ENCODE results near the gene ISCU.

Gene ISCU

GRCh38 chr12:108605000-108605689 lies 42.7 kb downstream of the ISCU start:
- no peak overlapping the region for H3K4me2 ChIP-seq (ENCODE audit: low read length)
- no peak overlapping the region for H3K9ac ChIP-seq (ENCODE audit: low read length)
- no peaks in the 10 kb centered on the region for H3K36me3 ChIP-seq (replicated peaks; ENCODE audit: low read depth, low read length)
- H3K79me2 ChIP-seq (ENCODE audit: low read length) = no peaks in the 10 kb centered on the region
- no peak overlapping the region for H2AFZ ChIP-seq (ENCODE audit: low read depth, low read length)
- H3K4me1 ChIP-seq (ENCODE audit: low read length) = no peaks in the 10 kb centered on the region
- no peak overlapping the region for H3K27ac ChIP-seq (ENCODE audit: low read length)
- H3K9me3 ChIP-seq (ENCODE audit: insufficient read depth, low read length) = no peaks in the 10 kb centered on the region
- H3K4me3 ChIP-seq (ENCODE audit: low read length) = no peak overlapping the region
- H4K20me1 ChIP-seq (ENCODE audit: insufficient read depth, low read length) = no peaks in the 10 kb centered on the region
- TF ChIP-seq EZH2phosphoT487 (IDR thresholded peaks at IDR 0.05; ENCODE audit: low read depth) (no peak), CTCF (IDR thresholded peaks at IDR 0.05; ENCODE audit: low read depth, low read length) (no peak)
- peaks cover 12% of the 10 kb centered on the region for H3K27me3 ChIP-seq (ENCODE audit: low read depth, low read length)

GRCh38 chr12:108605690-108606406 lies 43.5 kb downstream of the ISCU start:
- Histone ChIP-seq H2AFZ (ENCODE audit: low read depth, low read length) (no peak overlapping the region), H3K27me3 (ENCODE audit: low read depth, low read length) (peaks cover 12% of the 10 kb centered on the region), H3K27ac (ENCODE audit: low read length) (no peak overlapping the region), H3K4me3 (ENCODE audit: low read length) (no peak overlapping the region), H3K9ac (ENCODE audit: low read length) (no peak overlapping the region), H3K4me2 (ENCODE audit: low read length) (no peak overlapping the region), H3K36me3 (replicated peaks; ENCODE audit: low read depth, low read length) (no peaks in the 10 kb centered on the region), H4K20me1 (ENCODE audit: insufficient read depth, low read length) (no peaks in the 10 kb centered on the region), H3K79me2 (ENCODE audit: low read length) (no peaks in the 10 kb centered on the region), H3K9me3 (ENCODE audit: insufficient read depth, low read length) (no peaks in the 10 kb centered on the region), H3K4me1 (ENCODE audit: low read length) (no peaks in the 10 kb centered on the region)
- TF ChIP-seq EZH2phosphoT487 (IDR thresholded peaks at IDR 0.05; ENCODE audit: low read depth) (no peak), CTCF (IDR thresholded peaks at IDR 0.05; ENCODE audit: low read depth, low read length) (no peak)

GRCh38 chr12:108606492-108606891 lies 44.1 kb downstream of the ISCU start:
- H3K4me3 ChIP-seq (ENCODE audit: low read length) = no peak overlapping the region
- no peak overlapping the region for H3K27ac ChIP-seq (ENCODE audit: low read length)
- H3K79me2 ChIP-seq (ENCODE audit: low read length) = no peaks in the 10 kb centered on the region
- peaks cover 12% of the 10 kb centered on the region for H3K27me3 ChIP-seq (ENCODE audit: low read depth, low read length)
- no peak overlapping the region for H2AFZ ChIP-seq (ENCODE audit: low read depth, low read length)
- no peaks in the 10 kb centered on the region for H3K9me3 ChIP-seq (ENCODE audit: insufficient read depth, low read length)
- no peak overlapping the region for H3K9ac ChIP-seq (ENCODE audit: low read length)
- no peaks in the 10 kb centered on the region for H3K4me1 ChIP-seq (ENCODE audit: low read length)
- H4K20me1 ChIP-seq (ENCODE audit: insufficient read depth, low read length) = no peaks in the 10 kb centered on the region
- no peak for TF ChIP-seq CTCF (IDR thresholded peaks at IDR 0.05; ENCODE audit: low read depth, low read length)
- TF ChIP-seq EZH2phosphoT487 (IDR thresholded peaks at IDR 0.05; ENCODE audit: low read depth) = no peak
- no peaks in the 10 kb centered on the region for H3K36me3 ChIP-seq (replicated peaks; ENCODE audit: low read depth, low read length)
- no peak overlapping the region for H3K4me2 ChIP-seq (ENCODE audit: low read length)

- H3K79me2 ChIP-seq (ENCODE audit: low read length) = no peaks in the 10 kb centered on the region
- H3K4me2 ChIP-seq (ENCODE audit: low read length) = no peak overlapping the region
- peaks cover 7% of the 10 kb centered on the region for H3K4me1 ChIP-seq (ENCODE audit: low read length)
- H3K9ac ChIP-seq (ENCODE audit: low read length) = no peak overlapping the region
- no peaks in the 10 kb centered on the region for H3K36me3 ChIP-seq (replicated peaks; ENCODE audit: low read depth, low read length)
- no peak overlapping the region for H3K27ac ChIP-seq (ENCODE audit: low read length)
- TF ChIP-seq EZH2phosphoT487 (IDR thresholded peaks at IDR 0.05; ENCODE audit: low read depth) (no peak), CTCF (IDR thresholded peaks at IDR 0.05; ENCODE audit: low read depth, low read length) (no peak)
- H3K4me3 ChIP-seq (ENCODE audit: low read length) = no peak overlapping the region
- no peaks in the 10 kb centered on the region for H4K20me1 ChIP-seq (ENCODE audit: insufficient read depth, low read length)
- peaks cover 12% of the 10 kb centered on the region for H3K27me3 ChIP-seq (ENCODE audit: low read depth, low read length)
- no peak overlapping the region for H2AFZ ChIP-seq (ENCODE audit: low read depth, low read length)
- no peaks in the 10 kb centered on the region for H3K9me3 ChIP-seq (ENCODE audit: insufficient read depth, low read length)
These were observed 45.7 kb downstream of the ISCU start for GRCh38 chr12:108607981-108608600.

Data from OCI-LY3 (cell line).